Measurements from ENCODE around the gene ADTRP.

The ADTRP gene

GRCh38 chr6:11702089-11702488, 76.5 kb downstream of the ADTRP start:
- H3K4me1 ChIP-seq (ENCODE audit: control insufficient read depth in 1 of 2, insufficient read depth in 1 of 2, low read depth in 1 of 2, low read length in 1 of 2), result no peaks in the 10 kb centered on the region
- no peaks in the 10 kb centered on the region for H3K27me3 ChIP-seq
- no peak overlapping the region for H3K27ac ChIP-seq
- H3K9me3 ChIP-seq, result no peaks in the 10 kb centered on the region
- TF ChIP-seq CTCF (IDR thresholded peaks at IDR 0.05), result no peak
- H3K4me3 ChIP-seq (ENCODE audit: low read depth in 1 of 2, low read length in 1 of 2), result no peak overlapping the region
- H3K36me3 ChIP-seq, result no peaks in the 10 kb centered on the region

GRCh38 chr6:11701573-11701972, 77.0 kb downstream of the ADTRP start:
- no peak overlapping the region for H3K27ac ChIP-seq
- no peak overlapping the region for H3K4me3 ChIP-seq (ENCODE audit: low read depth in 1 of 2, low read length in 1 of 2)
- no peaks in the 10 kb centered on the region for H3K36me3 ChIP-seq
- no peak for TF ChIP-seq CTCF (IDR thresholded peaks at IDR 0.05)
- H3K27me3 ChIP-seq, result no peaks in the 10 kb centered on the region
- no peaks in the 10 kb centered on the region for H3K9me3 ChIP-seq
- H3K4me1 ChIP-seq (ENCODE audit: control insufficient read depth in 1 of 2, insufficient read depth in 1 of 2, low read depth in 1 of 2, low read length in 1 of 2), result no peaks in the 10 kb centered on the region

GRCh38 chr6:11700118-11700718, 78.4 kb downstream of the ADTRP start:
- Histone ChIP-seq H3K4me3 (ENCODE audit: low read depth in 1 of 2, low read length in 1 of 2) (no peak overlapping the region), H3K4me1 (ENCODE audit: control insufficient read depth in 1 of 2, insufficient read depth in 1 of 2, low read depth in 1 of 2, low read length in 1 of 2) (no peaks in the 10 kb centered on the region), H3K27me3 (no peaks in the 10 kb centered on the region), H3K9me3 (no peaks in the 10 kb centered on the region), H3K36me3 (no peaks in the 10 kb centered on the region), H3K27ac (no peak overlapping the region)
- TF ChIP-seq CTCF (IDR thresholded peaks at IDR 0.05), result no peak

- Histone ChIP-seq H3K27ac (no peak overlapping the region), H3K4me1 (ENCODE audit: control insufficient read depth in 1 of 2, insufficient read depth in 1 of 2, low read depth in 1 of 2, low read length in 1 of 2) (no peaks in the 10 kb centered on the region), H3K36me3 (no peaks in the 10 kb centered on the region), H3K4me3 (ENCODE audit: low read depth in 1 of 2, low read length in 1 of 2) (no peak overlapping the region), H3K9me3 (no peaks in the 10 kb centered on the region), H3K27me3 (no peaks in the 10 kb centered on the region)
- TF ChIP-seq CTCF (IDR thresholded peaks at IDR 0.05), result no peak
Measured at GRCh38 chr6:11699576-11699975, 79.0 kb downstream of the ADTRP start.

GRCh38 chr6:11692451-11693376, 85.9 kb downstream of the ADTRP start:
- Histone ChIP-seq H3K4me3 (ENCODE audit: low read depth in 1 of 2, low read length in 1 of 2) (no peak overlapping the region), H3K27ac (no peak overlapping the region), H3K9me3 (no peaks in the 10 kb centered on the region), H3K36me3 (no peaks in the 10 kb centered on the region), H3K27me3 (no peaks in the 10 kb centered on the region), H3K4me1 (ENCODE audit: control insufficient read depth in 1 of 2, insufficient read depth in 1 of 2, low read depth in 1 of 2, low read length in 1 of 2) (no peaks in the 10 kb centered on the region)
- TF ChIP-seq CTCF (IDR thresholded peaks at IDR 0.05), result no peak

All from neutrophil (primary cell).